ENCODE measurements around the gene KCNQ1OT1. TPM values are rescaled to one million over a fixed set of nuclear protein-coding genes. Genes with fewer than 3 reads are reported as not detected.

KCNQ1OT1 gene
- total and polyA plus RNA-seq, 12 donors = 0.01 to 0.73 (median 0.43) TPM

GRCh38 chr11:2701898-2702434 is 2.2 kb upstream of the KCNQ1OT1 start:
- intact Hi-C loops (cut with DNase I) = loop anchor here in 1 of 10 donors (10.0 kb wide), 1 partner anchor 63 kb away; no protein-coding TSS in a partner anchor
- no peak for DNase-seq

DNA sequence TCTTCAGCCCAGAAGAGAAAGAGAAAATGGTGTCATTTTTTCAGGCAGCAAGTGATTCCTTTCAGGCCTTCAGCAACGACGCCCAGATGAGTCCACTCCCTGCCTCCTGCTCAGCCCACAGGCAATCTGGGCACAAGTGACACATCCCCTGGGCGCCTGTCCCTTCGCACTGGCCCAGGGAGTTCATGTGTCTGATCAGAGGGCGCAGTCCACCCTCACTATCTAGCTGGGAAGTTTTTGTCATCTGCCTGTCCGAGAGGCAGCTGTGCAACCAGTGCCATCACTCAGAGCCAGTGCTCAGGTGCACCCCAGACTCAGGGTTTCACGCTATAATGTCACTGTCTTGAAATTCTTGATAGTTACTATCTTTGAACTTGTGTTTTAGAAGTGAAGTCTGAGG is 1.4 kb upstream of the KCNQ1OT1 start:
- ATAC-seq = no peak

More at GRCh38 chr11:2701898-2702434, 2.2 kb upstream of the KCNQ1OT1 start:
- no peak for ATAC-seq
- Histone ChIP-seq H3K4me3 (no peak overlapping the region), H3K9me3 (peaks cover 0 to 9% (median 0%) of the 10 kb centered on the region in 11 donors), H3K4me1 (peaks cover 0 to 28% (median 10%) of the 10 kb centered on the region in 9 donors), H3K27me3 (no peaks in the 10 kb centered on the region), H3K36me3 (no peaks in the 10 kb centered on the region), H3K27ac (no peak overlapping the region)
- no peak for TF ChIP-seq CTCF (IDR thresholded peaks at IDR 0.05)
- 93 to 96% methylated on average over 5 of the region's 5 CpGs for WGBS, 2 donors

GRCh38 chr11:2700415-2701211 is 819 bp upstream of the KCNQ1OT1 start:
- Histone ChIP-seq H3K9me3 (peaks cover 0 to under 1% (median 0%) of the 10 kb centered on the region in 11 donors), H3K27ac (peak overlapping the region; percentile 67 to 96 (median 94)), H3K27me3 (no peaks in the 10 kb centered on the region), H3K36me3 (no peaks in the 10 kb centered on the region), H3K4me1 (peaks cover 0 to 34% (median 10%) of the 10 kb centered on the region in 9 donors), H3K4me3 (peak overlapping the region; percentile 45 to 83 (median 76))
- DNase-seq (peak; percentile 67 to 75), ATAC-seq (peak; percentile 52 to 80 (median 64))
- TF ChIP-seq CTCF (IDR thresholded peaks at IDR 0.05) = no peak
- WGBS, 2 donors = 45 to 51% methylated on average over 34 to 52 of the region's 52 CpGs
- intact Hi-C loops (cut with DNase I) = loop anchor here in 1 of 10 donors (10.0 kb wide), 1 partner anchor 64 kb away; no protein-coding TSS in a partner anchor

More for the DNA sequence above, 1.4 kb upstream of the KCNQ1OT1 start:
- H3K27ac ChIP-seq = peak overlapping the region in 4 of 10 donors; percentile 94 to 96 (median 96)
- intact Hi-C loops (cut with DNase I) = loop anchor here in 1 of 10 donors (10.0 kb wide), 1 partner anchor 64 kb away; no protein-coding TSS in a partner anchor
- 88 to 91% methylated on average over 7 of the region's 7 CpGs for WGBS, 2 donors
- no peaks in the 10 kb centered on the region for H3K36me3 ChIP-seq
- H3K27me3 ChIP-seq = no peaks in the 10 kb centered on the region
- H3K9me3 ChIP-seq = peaks cover 0 to 7% (median 0%) of the 10 kb centered on the region in 11 donors
- DNase-seq = no peak
- TF ChIP-seq CTCF (IDR thresholded peaks at IDR 0.05) = no peak
- peaks cover 0 to 30% (median 10%) of the 10 kb centered on the region in 9 donors for H3K4me1 ChIP-seq
- H3K4me3 ChIP-seq = peak overlapping the region in 1 of 10 donors; percentile 83

- TF ChIP-seq CTCF (IDR thresholded peaks at IDR 0.05) = no peak
- WGBS, 2 donors = 52 to 55% methylated on average over 25 to 31 of the region's 31 CpGs
- Histone ChIP-seq H3K36me3 (no peaks in the 10 kb centered on the region), H3K4me3 (peak overlapping the region; percentile 50 to 83 (median 76)), H3K4me1 (peaks cover 0 to 48% (median 24%) of the 10 kb centered on the region in 9 donors), H3K9me3 (no peaks in the 10 kb centered on the region), H3K27ac (peak overlapping the region in 8 of 10 donors; percentile 50 to 96 (median 90)), H3K27me3 (no peaks in the 10 kb centered on the region)
- DNase-seq (no peak), ATAC-seq (peak; percentile 2 to 45 (median 14))
- intact Hi-C loops (cut with DNase I) = loop anchor here in 6 of 10 donors (5.0 to 10.0 kb wide), 3 partner anchors 176 to 188 kb away; partner anchors contain the start of gene CDKN1C (in 5 of the 6)
Observed at GRCh38 chr11:2699185-2699530, 636 bp downstream of the KCNQ1OT1 start.

Data from heart right ventricle (tissue), 16 donors.